ENCODE results near the gene TOX2. TPM values are rescaled to one million over a fixed set of nuclear protein-coding genes. Genes with fewer than 3 reads are reported as not detected.

The TOX2 gene
- total RNA-seq, 1 experiment from 2014 or later, result 1.8 TPM

GRCh38 chr20:43923322-43923721, 8.7 kb downstream of the TOX2 start:
- no peak for DNase-seq
- Histone ChIP-seq H3K79me2 (ENCODE audit: low read length) (no peaks in the 10 kb centered on the region), H2AFZ (ENCODE audit: low read length) (no peak overlapping the region), H3K27ac (ENCODE audit: low read length) (no peak overlapping the region), H3K4me1 (ENCODE audit: insufficient read depth, low read length) (peaks cover 52% of the 10 kb centered on the region), H3K27me3 (ENCODE audit: low read length) (no peaks in the 10 kb centered on the region), H3K4me3 (ENCODE audit: low read length) (no peak overlapping the region), H3F3A (ENCODE audit: low read length, unreplicated experiment) (no peaks in the 10 kb centered on the region), H3K4me2 (ENCODE audit: low read length) (0 out of 2 replicates have a peak overlapping the region, but pooled peaks have one; percentile 20), H3K9ac (ENCODE audit: low read length) (no peak overlapping the region), H3K9me3 (ENCODE audit: low read length) (no peaks in the 10 kb centered on the region), H4K20me1 (ENCODE audit: low read length) (no peaks in the 10 kb centered on the region), H3K9me2 (replicated peaks; ENCODE audit: low read length) (no peaks in the 10 kb centered on the region), H3K36me3 (ENCODE audit: low read depth, low read length) (no peaks in the 10 kb centered on the region)
- intact Hi-C loops (cut with micrococcal nuclease), result no loop called here
- TF ChIP-seq EZH2 (IDR thresholded peaks at IDR 0.05; ENCODE audit: low read length, unreplicated experiment) (no peak), EZH2phosphoT487 (IDR thresholded peaks at IDR 0.05; ENCODE audit: borderline replicate concordance, low read length) (no peak), CTCF (conservative IDR thresholded peaks at IDR 0.05; ENCODE audit: low read depth, low read length) (no peak)
- ChIA-PET CTCF (no interaction called here), POLR2A (ENCODE audit: unreplicated experiment) (no interaction called here)
- ATAC-seq, result no peak
- no TSS peak for BruUV-seq (replicated peaks)

- no peaks in the 10 kb centered on the region for H3K79me2 ChIP-seq (ENCODE audit: low read length)
- no peaks in the 10 kb centered on the region for H4K20me1 ChIP-seq (ENCODE audit: low read length)
- peaks cover 52% of the 10 kb centered on the region for H3K4me1 ChIP-seq (ENCODE audit: insufficient read depth, low read length)
- no peaks in the 10 kb centered on the region for H3K36me3 ChIP-seq (ENCODE audit: low read depth, low read length)
- ChIA-PET POLR2A (ENCODE audit: unreplicated experiment) (no interaction called here), CTCF (no interaction called here)
- no peaks in the 10 kb centered on the region for H3K9me3 ChIP-seq (ENCODE audit: low read length)
- DNase-seq (no peak), ATAC-seq (no peak)
- no peak for TF ChIP-seq EZH2 (IDR thresholded peaks at IDR 0.05; ENCODE audit: low read length, unreplicated experiment)
- TF ChIP-seq CTCF (conservative IDR thresholded peaks at IDR 0.05; ENCODE audit: low read depth, low read length), result no peak
- TF ChIP-seq EZH2phosphoT487 (IDR thresholded peaks at IDR 0.05; ENCODE audit: borderline replicate concordance, low read length), result no peak
- no peak overlapping the region for H2AFZ ChIP-seq (ENCODE audit: low read length)
- intact Hi-C loops (cut with micrococcal nuclease), result no loop called here
- H3K9me2 ChIP-seq (replicated peaks; ENCODE audit: low read length), result no peaks in the 10 kb centered on the region
- H3K27ac ChIP-seq (ENCODE audit: low read length), result no peak overlapping the region
- H3K9ac ChIP-seq (ENCODE audit: low read length), result no peak overlapping the region
- no peaks in the 10 kb centered on the region for H3F3A ChIP-seq (ENCODE audit: low read length, unreplicated experiment)
- BruUV-seq (replicated peaks), result no TSS peak
- H3K4me2 ChIP-seq (ENCODE audit: low read length), result no peak overlapping the region
- no peaks in the 10 kb centered on the region for H3K27me3 ChIP-seq (ENCODE audit: low read length)
- H3K4me3 ChIP-seq (ENCODE audit: low read length), result no peak overlapping the region
Observed at GRCh38 chr20:43923917-43924316, 9.3 kb downstream of the TOX2 start.

- CTCF ChIA-PET, result interaction anchor here (0.7 kb wide), 2 partner anchors 9 to 14 kb away, joined by 6 read pairs; no protein-coding TSS in a partner anchor
- intact Hi-C loops (cut with micrococcal nuclease), result no loop called here
Observed at GRCh38 chr20:43925215-43925614, 10.6 kb downstream of the TOX2 start.

More at GRCh38 chr20:43925215-43925614, 10.6 kb downstream of the TOX2 start:
- no peak overlapping the region for H3K27ac ChIP-seq (ENCODE audit: low read length)
- H3K4me1 ChIP-seq (ENCODE audit: insufficient read depth, low read length), result peaks cover 46% of the 10 kb centered on the region
- no peaks in the 10 kb centered on the region for H3K79me2 ChIP-seq (ENCODE audit: low read length)
- H3K4me2 ChIP-seq (ENCODE audit: low read length), result no peak overlapping the region
- ATAC-seq (no peak), DNase-seq (no peak)
- POLR2A ChIA-PET (ENCODE audit: unreplicated experiment), result interaction anchor here (0.6 to 0.7 kb wide), 2 partner anchors 174 to 191 kb away, joined by 3 to 6 read pairs; no protein-coding TSS in a partner anchor
- H3K4me3 ChIP-seq (ENCODE audit: low read length), result no peak overlapping the region
- H3K9me3 ChIP-seq (ENCODE audit: low read length), result no peaks in the 10 kb centered on the region
- H3F3A ChIP-seq (ENCODE audit: low read length, unreplicated experiment), result no peaks in the 10 kb centered on the region
- H3K27me3 ChIP-seq (ENCODE audit: low read length), result no peaks in the 10 kb centered on the region
- H2AFZ ChIP-seq (ENCODE audit: low read length), result no peak overlapping the region
- no TSS peak for BruUV-seq (replicated peaks)
- no peaks in the 10 kb centered on the region for H3K36me3 ChIP-seq (ENCODE audit: low read depth, low read length)
- H3K9ac ChIP-seq (ENCODE audit: low read length), result no peak overlapping the region
- H4K20me1 ChIP-seq (ENCODE audit: low read length), result no peaks in the 10 kb centered on the region
- TF ChIP-seq EZH2 (IDR thresholded peaks at IDR 0.05; ENCODE audit: low read length, unreplicated experiment) (no peak), CTCF (conservative IDR thresholded peaks at IDR 0.05; ENCODE audit: low read depth, low read length) (no peak), EZH2phosphoT487 (IDR thresholded peaks at IDR 0.05; ENCODE audit: borderline replicate concordance, low read length) (no peak)
- no peaks in the 10 kb centered on the region for H3K9me2 ChIP-seq (replicated peaks; ENCODE audit: low read length)

Measured in PC-3 (cell line).